Left kidney (tissue), 8 donors: ENCODE results near the gene GTF2B. TPM values are rescaled to one million over a fixed set of nuclear protein-coding genes. Genes with fewer than 3 reads are reported as not detected.
"Not testable (repeated sequence)": the region's sequence is repeated elsewhere in the genome, so short reads cannot be mapped to it uniquely, and the experiment has no call there.

Experiments used
- DNase-seq: peaks from one replicate; pipeline ENCODE4 v3.0.0-alpha.2; 2013
- long read RNA-seq, 8 donors: transcript quantifications; one replicate each; lab custom pipeline, GENCODE V29; 2026
- polyA plus RNA-seq: library from polyadenylated mRNA; unstranded; fragments of 120-200 nt; gene quantifications from one replicate; pipeline ENCODE4 v1.2.1, GENCODE V29; 2013; ENCODE audit not compliant: insufficient read length

Gene GTF2B, protein sequence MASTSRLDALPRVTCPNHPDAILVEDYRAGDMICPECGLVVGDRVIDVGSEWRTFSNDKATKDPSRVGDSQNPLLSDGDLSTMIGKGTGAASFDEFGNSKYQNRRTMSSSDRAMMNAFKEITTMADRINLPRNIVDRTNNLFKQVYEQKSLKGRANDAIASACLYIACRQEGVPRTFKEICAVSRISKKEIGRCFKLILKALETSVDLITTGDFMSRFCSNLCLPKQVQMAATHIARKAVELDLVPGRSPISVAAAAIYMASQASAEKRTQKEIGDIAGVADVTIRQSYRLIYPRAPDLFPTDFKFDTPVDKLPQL
- 46.3 TPM for polyA plus RNA-seq
- long read RNA-seq, donor 1, transcript GTF2B-201 (7 exons, 1,351 nt) = major isoform, 23 of 83 reads
- long read RNA-seq, donor 1, partial matches to known transcripts = 60 of 83 reads
- long read RNA-seq, donor 1, other reads (novel, unspliced or antisense) = 0 of 83 reads
- long read RNA-seq, donor 2, transcript GTF2B-201 (7 exons, 1,351 nt) = major isoform, 14 of 14 reads
- long read RNA-seq, donor 2, partial matches to known transcripts = 0 of 14 reads
- long read RNA-seq, donor 2, other reads (novel, unspliced or antisense) = 0 of 14 reads
- long read RNA-seq, donor 3, transcript GTF2B-201 (7 exons, 1,351 nt) = major isoform, 19 of 19 reads
- long read RNA-seq, donor 3, partial matches to known transcripts = 0 of 19 reads
- long read RNA-seq, donor 3, other reads (novel, unspliced or antisense) = 0 of 19 reads
- long read RNA-seq, donor 4, partial matches to known transcripts = 21 of 22 reads
- long read RNA-seq, donor 4, other reads (novel, unspliced or antisense) = 0 of 22 reads
- long read RNA-seq, donor 5, transcript GTF2B-201 (7 exons, 1,351 nt) = major isoform, 44 of 44 reads
- long read RNA-seq, donor 5, partial matches to known transcripts = 0 of 44 reads
- long read RNA-seq, donor 5, other reads (novel, unspliced or antisense) = 0 of 44 reads
- long read RNA-seq, donor 6, transcript GTF2B-201 (7 exons, 1,351 nt) = major isoform, 14 of 14 reads
- long read RNA-seq, donor 6, partial matches to known transcripts = 0 of 14 reads
- long read RNA-seq, donor 6, other reads (novel, unspliced or antisense) = 0 of 14 reads
- long read RNA-seq, donor 7, transcript GTF2B-201 (7 exons, 1,351 nt) = major isoform, 34 of 41 reads
- long read RNA-seq, donor 7, partial matches to known transcripts = 7 of 41 reads
- long read RNA-seq, donor 7, other reads (novel, unspliced or antisense) = 0 of 41 reads
- long read RNA-seq, donor 8, transcript GTF2B-201 (7 exons, 1,351 nt) = major isoform, 11 of 11 reads
- long read RNA-seq, donor 8, partial matches to known transcripts = 0 of 11 reads
- long read RNA-seq, donor 8, other reads (novel, unspliced or antisense) = 0 of 11 reads

DNA sequence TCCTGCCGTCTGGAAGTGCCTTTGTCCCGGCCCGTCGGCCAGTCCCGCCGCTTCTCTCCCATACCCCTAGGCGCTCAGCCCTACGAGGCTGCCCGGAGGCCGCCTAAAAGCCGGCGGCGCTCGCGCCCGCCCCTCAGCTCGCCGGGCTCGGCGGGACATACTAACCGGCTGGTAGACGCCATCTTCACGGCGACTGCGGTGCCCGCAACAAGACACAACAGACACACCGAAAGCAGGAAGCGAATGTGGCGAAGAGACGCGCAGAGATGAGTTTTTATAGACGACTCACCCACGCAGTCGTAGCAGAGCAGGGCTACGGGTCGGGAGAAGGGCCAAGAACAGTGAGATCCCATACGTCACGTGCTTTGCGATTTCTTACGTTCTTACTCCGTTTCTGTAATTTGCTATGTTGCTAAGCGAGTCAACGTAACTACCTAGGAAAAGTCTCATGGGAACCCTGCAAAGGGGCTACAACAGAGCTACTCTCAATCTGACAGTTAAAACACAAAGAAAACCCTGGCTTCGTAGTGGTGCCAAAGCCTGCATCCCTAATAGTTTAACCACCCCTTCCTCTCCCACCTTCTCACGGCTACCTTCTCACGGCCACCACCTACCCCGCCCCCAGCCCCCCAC, at the start of gene GTF2B:
Gene GTF2B (minus strand): TSS at position 250 of the 633 bp plus-strand sequence. CDS start 68 bp downstream, at position 182.
- peak; percentile 93 for DNase-seq

DNA sequence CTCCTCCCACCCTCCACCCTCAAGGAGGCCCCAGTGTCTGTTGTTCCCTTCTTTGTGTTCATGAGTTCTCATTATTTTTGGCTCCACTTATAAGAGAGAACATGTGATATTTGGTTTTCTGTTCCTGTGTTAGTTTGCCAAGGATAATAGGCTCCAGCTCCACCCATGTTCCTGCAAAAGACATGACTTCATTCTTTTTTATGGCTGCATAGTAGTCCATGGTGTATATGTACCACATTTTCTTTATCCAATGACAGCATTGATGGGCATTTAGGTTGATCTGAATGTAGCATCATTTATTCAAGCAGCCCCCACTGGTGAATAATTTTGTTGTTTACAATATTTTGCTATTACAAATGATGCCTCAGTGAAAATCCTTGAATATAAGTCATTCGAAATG, 47.2 kb upstream of the GTF2B start:
- not testable (repeated sequence) for DNase-seq

DNA sequence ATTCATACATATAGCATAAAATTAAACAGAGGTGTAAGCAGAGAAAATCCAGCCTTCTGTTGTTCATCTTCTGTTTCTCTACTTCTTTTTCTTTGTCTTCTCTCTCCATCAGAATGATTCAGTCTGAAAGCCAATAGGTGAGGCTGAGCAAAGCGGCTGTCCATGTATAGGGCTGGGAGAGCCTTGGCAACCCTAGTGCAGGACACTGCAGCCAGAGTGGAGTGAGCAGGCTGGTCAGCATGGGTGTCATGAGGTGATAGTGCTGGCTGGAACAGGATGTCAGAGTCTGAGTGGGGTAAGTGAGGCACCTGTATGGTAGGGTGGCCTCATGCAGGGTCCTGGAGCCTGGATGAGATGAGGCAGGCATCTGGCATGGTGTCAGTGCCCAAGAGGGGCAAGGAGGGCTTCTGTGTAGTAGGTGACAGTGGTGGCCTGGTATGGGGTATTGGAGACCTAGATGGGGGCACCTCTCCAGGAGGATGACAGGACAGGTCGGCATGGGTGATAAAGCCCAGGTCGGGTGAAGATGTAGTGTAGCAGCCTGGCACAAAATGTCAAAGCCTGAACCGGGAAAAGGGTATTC, 45.5 kb upstream of the GTF2B start:
- DNase-seq = no peak

DNA sequence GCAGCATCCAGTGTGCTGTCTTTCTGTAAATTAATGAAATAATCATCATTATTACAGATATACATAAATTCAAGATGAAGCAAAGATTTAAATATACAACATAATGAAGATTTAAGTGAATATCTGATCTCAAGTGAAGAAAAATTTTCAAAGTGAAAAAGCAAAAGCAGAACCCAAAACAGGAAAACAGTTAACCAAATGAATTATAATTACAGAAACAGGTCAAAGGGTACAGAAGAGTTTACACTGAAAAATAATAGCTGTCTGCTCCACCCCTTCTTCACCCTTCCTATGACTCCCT, 44.8 kb upstream of the GTF2B start:
- no peak for DNase-seq

DNA sequence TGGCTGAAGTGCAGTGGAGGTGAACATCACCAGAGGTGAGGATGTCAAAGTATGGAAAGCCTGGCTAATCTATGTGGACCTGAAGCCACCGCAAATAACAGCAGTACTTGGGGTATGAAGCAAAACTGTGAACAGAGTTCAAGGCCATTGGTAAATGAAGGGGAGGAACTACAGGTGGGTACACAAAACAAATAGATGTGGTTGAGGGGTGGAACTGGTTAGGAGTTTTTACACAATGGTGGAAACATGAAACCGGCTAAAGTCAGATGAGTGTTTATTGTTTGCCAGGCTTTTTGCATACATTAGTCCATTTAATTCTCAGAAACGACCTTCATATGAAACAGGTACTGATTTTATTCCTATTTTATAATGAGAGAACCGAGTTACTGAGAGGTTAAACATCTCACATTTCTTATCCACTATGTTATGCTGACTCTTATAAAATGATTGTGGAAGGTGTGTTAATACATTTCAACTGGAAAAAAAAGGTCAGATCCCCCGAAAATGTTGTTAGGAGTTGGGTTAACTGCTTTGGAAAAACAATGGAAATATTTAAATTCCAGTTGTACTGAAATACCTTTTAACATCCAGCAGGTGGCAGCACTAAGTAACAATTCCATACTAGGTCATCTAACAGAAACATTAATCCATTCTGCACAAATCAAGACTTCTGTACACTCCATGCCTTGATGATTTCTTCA, 44.3 kb upstream of the GTF2B start:
- DNase-seq = peak; percentile 28

DNA sequence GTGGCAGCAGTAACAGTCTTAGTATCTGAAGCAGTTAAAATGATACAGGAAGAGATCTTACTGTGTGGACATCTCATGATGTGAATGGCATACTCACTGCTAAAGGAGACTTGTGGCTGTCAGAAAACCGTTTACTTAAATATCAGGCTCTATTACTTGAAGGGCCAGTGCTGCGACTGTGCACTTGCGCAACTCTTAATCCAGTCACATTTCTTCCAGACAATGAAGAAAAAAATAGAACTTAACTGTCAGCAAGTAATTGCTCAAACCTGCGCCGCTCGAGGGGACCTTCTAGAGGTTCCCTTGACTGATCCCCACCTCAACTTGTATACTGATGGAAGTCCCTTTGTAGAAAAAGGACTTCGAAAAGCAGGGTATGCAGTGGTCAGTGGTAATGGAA, 38.8 kb upstream of the GTF2B start:
- DNase-seq = not testable (repeated sequence)

DNA sequence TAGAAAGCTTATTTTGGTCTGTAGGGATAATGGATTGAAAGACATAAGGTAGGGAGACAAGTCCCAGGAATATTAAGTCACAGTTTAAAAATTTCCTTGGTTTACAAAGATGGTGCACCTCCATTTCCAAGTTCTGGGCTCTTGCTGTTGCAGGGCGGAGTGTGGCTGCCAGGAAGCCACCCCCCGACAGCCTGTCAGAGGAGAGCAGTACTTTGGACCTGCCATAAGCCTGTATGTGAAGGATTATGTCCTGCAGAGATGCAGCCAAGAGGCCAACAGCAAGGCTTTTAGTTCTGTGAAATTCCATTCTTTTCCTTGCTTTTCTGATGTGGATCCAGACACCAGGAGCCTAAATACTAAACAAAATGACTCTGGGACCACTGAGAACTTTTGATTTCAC, 31.9 kb upstream of the GTF2B start:
- DNase-seq = no peak

DNA sequence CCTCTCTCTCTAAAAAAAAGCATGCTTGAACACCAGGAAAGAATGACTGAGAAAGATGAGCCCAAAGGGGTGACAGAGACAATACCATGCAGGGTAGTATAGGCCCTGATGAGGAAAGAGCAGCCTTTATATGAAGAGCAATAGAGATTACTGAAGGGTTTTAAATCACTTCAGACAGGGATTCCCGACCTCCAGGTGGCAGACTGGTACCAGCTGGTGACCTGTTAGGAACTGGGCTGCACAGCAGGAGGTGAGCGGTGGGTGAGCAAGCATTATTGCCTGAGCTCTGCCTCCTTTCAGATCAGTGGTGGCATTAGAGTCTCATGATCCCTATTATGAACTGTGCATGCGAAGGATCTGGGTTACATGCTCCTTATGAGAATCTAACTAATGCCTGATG, 30.8 kb upstream of the GTF2B start:
- DNase-seq = no peak

DNA sequence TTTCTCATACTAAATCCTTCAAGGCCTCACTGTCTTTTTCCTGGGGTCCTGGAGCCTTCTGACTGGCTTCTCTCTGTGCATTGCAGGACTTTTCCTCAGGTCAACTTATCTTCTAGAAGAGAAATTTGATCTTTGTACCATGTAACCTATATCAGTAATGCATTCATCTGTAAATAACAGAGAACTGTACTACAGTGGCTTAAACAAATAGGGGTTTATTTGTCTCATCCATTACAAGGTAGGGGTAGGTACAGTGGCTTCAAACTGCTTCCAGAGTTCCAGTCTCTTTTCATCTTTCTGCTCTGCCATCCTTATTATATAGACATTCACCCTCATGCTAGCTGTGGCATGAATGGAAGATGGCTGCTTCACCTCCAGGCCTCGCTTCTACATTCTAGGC, 29.5 kb upstream of the GTF2B start:
- DNase-seq = no peak

DNA sequence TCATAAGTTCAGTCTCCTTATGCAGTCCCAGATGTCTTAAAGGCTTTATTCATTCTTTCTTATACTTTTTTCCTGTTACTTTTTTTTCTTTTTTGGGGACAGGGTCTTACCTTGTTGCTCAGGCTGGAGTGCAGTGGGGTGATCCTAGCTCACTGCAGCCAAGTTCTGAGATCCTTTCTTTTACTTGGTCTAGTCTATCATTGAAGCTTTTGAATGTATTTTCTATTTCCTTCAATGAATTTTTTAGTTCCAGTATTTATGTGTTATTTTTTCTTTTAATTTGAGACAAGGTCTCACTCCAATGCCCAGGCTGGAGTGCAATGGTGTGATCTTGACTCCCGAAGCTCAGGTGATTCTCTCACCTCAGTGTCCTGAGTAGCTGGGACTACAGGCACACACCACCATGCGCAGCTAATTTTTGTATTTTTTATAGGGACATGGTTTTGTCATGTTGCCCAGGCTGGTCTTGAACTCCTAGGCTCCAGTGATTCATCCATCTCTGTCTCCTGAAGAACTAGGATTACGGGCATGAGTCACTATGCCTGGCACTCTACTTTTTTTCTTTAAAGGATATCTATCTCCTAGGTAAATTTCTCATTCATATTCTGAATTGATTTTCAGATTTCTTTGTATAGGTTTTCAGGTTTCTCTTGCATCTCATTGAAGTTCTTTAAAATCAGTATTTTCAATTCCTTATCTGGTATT, 26.1 kb upstream of the GTF2B start:
- no peak for DNase-seq

DNA sequence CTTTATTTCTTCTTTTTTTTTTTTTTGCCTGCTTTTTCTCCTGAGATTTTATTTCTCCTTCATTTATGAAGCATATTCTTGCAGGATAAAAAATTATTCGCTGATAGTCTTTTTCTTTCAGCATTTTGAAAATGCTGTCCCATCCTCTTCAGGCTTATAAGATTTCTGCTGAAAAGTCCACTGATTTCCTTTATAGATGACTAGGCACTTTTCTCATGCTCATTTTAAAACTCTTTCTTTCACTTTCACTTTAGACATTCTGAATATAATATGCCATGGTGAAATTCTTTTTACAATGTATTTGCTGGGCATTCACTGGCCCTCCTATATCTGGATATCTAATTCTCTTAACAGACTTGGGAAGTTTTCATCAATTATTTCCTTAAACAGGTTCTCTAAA, 25.5 kb upstream of the GTF2B start:
- DNase-seq = no peak

DNA sequence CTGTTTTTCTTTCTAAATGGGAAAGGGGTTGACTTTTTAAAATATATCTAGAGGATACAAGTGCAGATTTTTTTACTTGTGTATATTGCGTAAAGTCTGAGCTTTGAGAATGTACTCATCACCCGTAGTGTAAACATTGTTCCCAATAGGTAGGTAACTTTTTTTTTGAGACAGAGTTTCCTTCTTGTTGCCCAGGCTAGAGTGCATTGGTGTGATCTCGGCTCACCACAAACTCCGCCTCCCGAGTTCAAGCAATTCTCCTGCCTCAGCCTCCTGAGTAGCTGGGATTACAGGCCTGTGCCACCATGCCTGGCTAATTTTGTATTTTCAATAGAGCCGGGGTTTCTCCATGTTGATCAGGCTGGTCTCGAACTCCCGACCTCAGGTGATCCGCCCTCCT, 20.4 kb upstream of the GTF2B start:
- not testable (repeated sequence) for DNase-seq

DNA sequence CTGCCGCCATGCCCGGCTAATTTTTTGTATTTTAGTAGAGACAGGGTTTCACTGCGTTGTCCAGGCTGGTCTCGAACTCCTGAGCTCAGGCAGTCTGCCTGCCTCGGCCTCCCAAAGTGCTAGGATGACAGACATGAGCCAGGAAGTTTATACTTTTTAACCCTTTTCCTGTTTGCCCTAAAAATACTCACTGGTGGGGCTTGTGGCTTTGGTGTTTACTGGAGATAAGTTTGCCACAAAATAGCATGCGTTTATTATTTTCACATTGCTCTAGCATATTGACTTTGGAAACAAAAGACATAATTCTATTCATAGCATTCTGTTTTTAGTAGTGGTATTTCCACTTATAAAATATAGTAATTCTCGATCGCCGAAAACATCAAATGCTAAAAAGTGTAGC, 19.8 kb upstream of the GTF2B start:
- no peak for DNase-seq

DNA sequence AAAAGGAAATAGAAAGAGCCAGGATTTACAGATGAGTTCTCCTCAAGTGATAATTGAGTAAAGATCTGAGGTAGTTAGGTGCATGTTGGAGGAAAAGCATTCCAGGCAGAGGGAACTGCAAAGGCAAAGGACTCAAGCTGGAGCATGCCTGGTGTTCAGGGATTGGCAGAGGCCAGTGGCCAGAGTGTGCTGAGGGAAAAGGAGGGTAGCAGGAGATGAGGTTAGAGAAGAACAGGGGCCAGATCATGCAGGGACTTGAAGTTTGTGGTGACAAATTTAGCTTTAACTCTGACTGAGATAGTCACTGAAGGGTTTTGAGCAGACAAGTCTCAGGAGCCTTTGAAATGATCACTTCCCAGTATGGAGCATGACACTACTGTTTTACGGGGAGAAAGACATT, 19.0 kb upstream of the GTF2B start:
- no peak for DNase-seq

DNA sequence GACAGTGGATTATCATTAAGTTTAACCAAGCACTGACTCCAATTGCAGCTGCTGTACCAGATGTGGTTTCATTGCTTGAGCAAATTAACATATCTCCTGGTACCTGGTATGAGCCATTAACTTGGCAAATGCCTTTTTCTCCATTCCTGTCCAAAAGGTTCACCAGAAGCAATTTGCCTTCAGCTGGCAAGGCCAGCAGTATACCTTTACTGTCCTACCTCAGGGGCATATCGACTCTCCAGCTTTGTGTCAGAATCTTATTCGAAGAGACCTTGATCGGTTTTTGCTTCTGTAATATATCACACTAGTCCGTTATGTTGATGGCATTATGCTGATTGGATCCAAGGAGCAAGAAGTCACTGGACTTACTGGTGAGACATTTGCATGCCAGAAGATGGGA, 9.5 kb upstream of the GTF2B start:
- no peak for DNase-seq

DNA sequence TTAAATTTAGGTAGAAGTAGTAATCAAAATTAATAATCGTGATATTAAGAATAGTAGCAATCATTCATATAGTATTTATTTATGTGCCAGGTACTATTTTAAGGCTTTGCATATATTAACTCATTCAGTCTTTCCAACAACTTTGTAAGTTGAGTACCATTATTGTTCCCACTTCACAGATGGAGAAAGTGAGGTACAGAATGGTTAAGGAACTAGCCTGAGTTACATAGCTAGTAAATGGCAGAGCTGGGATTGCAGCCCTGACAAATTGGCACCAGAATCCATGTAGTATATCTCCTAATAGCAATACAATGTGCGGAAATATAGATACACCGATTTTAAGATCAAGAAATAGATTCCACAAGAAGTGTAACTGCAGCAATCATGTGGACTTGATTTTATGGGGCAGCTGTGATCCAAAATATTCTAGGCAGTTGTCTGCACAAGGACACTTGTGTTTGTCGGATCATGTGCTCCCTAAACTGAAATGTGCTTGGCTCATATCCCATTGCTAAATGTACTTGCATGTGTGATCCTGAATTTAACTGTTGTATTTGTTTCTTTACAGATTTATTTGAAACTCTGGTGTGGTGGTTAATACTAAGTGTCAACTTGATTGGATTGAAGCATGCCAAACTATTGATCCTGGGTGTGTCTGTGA, 5.8 kb upstream of the GTF2B start:
- no peak for DNase-seq

DNA sequence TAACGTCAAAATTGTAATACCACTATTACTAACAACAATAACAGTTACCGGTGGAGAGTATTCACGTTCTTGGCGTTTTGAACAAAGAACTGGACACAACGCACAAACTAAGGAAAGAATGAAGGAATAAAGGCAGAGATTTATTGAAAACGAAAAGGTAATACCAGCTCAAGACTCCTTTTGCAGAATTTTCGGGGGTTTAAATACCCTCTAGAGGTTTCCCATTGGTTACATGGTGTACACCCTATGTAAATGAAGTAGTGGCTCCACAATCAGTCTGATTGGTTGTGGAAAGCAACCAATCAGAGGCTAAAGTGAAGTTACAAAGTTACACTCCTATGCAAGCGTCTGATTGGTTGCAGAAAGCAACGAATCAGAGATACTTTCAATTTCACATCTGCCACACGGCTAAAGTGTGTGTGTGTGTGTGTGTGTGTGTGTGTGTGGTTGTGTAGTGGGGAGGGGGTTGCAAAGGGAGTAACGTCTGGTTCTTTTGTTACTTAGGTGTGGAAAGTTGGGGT, 1.1 kb upstream of the GTF2B start:
- DNase-seq = peak; percentile 6

DNA sequence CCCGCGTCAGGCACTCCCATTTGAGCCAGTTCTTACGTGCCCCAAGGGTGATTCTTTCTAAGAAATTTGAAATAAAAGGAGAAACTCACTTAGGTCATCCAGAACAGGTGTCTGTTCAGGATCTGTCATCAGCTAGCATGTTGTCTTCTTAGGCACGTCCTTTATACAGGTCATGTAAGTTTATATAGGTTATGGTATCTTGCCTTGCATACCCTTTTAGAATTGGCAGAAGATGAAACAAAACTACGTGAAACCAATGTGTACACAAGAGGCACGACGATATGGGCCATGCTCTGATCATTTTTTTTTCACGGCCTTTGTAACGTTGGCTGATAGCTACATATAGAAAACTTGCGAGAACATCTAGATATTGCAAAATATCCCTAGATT, 579 bp upstream of the GTF2B start:
- DNase-seq = no peak

DNA sequence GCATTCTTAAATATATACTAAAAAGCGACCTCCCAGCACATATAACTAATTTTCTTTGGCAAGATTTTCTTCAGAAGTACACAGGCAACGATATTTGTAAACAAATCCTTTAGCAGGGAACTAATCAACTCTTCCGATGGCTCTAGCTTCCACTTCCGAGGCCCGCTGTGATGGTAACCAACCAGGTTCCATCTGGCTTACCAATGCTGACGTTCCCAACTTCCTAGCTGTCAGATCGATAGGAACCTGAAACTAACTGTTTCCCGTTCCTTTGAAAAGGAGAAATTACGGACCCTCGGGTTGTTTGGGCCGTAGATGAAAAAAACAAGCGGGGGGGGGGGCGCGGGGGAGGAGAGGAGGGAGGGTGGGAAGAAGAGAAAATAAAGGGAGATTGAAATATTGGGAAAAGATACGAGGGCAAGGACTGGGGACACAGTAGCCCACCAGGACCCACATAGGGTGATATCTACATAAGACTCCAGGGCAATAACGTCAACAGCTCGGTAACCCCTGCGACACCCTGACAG, 513 bp downstream of the GTF2B start:
- DNase-seq = peak; percentile 33
